ENCODE data around the gene KNOP1.

- TF ChIP-seq POLR2AphosphoS5 (IDR thresholded peaks at IDR 0.05; ENCODE audit: low read depth, low read length) (no peak), TAF1 (IDR thresholded peaks at IDR 0.05; ENCODE audit: borderline replicate concordance, low read depth, low read length) (no peak), POLR2A (IDR thresholded peaks at IDR 0.05; ENCODE audit: low read depth, low read length) (no peak)
Measured at GRCh38 chr16:19717314-19717713, 713 bp downstream of the KNOP1 start.
